Muscle of back (tissue), 11 donors: ENCODE measurements around the gene RGS3. TPM values are rescaled to one million over a fixed set of nuclear protein-coding genes. Genes with fewer than 3 reads are reported as not detected.

Experiments used
- DNase-seq, 3 donors: peaks; one replicate each; pipeline versions ENCODE4 v3.0.0 to v3.0.0-alpha.2; 2013
- polyA plus RNA-seq, 10 donors: library from polyadenylated mRNA; unstranded; fragments of 120-200 nt; gene quantifications; one replicate each; pipeline ENCODE4 v1.2.1, GENCODE V29; 2013; ENCODE audit not compliant: insufficient read length in 10 of 10

Gene RGS3
- polyA plus RNA-seq, 10 donors = 34.8 to 61.2 (median 50.0) TPM

DNA sequence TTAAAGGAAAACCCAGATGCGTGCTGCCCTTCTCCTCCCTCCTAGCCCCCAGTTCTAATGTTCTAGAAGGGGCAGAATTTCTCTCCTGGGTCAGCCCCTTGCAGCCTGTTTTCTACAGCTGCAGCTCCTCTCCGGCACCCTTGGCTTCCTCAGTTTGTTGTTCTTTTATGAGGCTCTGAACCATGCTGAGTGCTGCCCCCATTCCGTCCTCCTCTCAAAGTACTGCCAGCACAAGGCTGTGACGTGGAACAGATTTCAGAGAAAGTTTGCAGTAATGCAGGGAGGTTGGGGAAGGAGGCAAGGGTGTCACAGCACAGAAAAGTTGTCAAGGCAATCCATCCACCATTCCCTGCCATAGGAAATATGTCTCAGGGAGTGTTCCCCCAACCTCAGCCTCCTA lies 63.3 kb downstream of the RGS3 start:
- DNase-seq = no peak

DNA sequence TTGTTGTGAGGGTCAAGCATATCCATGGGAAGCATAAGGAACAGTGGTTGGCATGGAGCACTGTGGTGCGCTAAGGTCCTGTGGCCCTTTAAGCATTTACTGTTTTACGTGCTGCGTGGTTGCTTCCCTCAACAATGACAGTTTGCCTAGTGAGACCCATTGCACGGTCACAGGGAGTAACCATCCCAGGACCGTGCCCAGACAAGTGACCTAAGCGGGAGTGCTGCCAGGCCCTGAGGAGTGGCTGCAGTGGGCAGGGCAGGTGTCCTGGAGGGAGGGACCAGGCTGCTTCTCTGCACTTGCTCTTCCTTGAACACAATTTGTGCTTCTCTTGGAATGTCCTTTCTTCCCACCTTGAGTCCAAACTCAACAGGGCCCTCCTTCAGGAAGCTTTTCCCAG lies 64.6 kb downstream of the RGS3 start:
- DNase-seq = no peak

DNA sequence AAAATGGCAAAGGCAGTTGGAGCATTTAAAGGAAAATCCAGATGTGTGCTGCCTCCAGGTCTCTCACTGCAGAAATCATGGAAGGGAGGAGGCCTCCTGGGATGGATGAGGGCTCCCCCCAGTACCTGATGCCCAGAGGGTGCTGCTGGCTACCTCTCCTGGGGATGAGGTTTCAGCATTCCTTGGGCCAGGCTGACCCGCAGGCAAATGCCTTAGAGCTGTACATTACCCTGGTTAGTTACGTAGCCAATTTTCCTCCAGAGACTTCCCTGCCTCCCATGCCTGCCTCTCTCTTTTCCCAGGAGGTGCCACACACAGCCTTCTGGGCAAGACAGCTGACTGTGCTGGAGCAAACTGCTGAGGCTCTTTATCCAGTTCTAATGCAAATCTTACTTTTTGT lies 65.3 kb downstream of the RGS3 start:
- no peak for DNase-seq

DNA sequence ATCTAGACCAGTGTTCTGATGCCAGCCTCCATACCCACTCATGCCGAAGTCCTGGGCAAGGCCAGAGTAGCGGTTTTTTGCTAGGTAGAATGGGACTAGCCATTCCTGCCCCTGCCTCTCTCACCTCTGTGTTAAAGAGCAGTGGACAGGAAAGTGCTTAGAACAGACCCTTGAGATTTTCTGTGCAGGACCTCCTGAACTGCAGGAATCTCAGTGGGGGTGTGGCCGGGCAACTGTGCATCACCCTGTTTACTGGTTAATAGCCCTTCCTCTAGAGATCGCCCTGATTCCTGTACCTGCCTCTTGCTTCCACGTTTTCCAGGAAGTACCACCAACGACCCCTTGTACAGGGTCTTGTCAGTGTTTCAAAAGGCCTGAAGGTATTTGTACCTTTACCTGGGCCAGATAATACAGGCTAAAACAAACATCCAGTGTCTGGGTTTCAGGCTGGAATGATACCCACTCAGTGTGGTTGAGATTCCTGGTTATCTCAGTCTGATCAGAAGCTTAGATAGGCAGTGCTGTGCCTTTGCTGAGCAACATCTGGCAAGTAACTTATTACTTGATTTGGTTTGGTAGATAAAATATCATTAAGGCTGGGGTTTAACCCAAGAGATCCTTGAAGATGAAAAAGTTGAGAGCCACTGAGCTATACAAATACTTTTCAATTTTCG lies 65.9 kb downstream of the RGS3 start:
- no peak for DNase-seq

DNA sequence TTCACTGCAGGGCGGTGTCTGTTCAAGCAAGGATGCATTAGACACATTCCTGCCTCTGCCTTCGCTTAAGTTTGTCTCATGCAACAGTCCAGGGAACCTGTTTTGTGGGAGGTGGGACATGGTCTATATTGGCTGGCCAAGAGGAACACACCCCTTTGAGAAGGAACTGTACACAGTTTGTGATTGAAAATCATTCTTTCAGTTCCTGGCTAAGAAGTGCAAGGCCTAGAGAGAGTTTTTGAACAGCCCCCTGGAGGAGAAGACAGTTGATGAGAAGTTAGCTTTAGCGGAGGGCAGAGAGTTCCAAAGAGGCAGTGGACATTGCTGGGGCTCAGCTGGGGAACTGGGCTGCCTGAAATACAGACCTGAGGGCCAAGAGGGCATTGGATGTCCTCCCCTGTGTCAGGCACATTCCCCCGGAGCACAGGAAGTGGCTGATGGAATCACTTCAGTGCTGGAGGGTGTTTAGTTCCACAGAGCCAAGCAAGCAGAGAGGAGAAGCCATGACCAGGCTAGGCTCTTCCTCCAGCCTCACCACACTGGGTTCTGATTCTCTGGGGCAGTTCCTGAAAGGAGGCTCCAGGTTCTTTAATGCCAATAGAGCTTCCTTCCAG lies 66.6 kb downstream of the RGS3 start:
- no peak for DNase-seq

DNA sequence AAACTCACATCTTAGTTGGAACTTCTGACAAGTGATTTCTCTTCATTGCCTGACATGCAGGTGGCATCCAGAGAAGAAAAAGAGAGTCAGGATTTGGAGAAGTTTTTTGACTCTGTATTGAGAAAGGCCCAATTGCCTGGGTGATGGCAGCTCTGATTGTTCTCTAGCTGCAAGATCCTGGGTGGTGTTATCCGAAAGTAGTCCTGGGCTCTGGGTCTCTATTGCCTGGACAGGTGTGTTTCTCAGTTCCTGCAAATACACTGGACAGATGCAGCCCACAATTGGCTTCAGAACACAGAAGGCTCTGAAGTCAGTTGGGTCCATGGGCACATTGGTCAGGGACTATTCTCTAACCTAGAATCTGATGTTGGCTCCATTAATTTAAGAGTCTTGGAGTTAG lies 67.4 kb downstream of the RGS3 start:
- no peak for DNase-seq

DNA sequence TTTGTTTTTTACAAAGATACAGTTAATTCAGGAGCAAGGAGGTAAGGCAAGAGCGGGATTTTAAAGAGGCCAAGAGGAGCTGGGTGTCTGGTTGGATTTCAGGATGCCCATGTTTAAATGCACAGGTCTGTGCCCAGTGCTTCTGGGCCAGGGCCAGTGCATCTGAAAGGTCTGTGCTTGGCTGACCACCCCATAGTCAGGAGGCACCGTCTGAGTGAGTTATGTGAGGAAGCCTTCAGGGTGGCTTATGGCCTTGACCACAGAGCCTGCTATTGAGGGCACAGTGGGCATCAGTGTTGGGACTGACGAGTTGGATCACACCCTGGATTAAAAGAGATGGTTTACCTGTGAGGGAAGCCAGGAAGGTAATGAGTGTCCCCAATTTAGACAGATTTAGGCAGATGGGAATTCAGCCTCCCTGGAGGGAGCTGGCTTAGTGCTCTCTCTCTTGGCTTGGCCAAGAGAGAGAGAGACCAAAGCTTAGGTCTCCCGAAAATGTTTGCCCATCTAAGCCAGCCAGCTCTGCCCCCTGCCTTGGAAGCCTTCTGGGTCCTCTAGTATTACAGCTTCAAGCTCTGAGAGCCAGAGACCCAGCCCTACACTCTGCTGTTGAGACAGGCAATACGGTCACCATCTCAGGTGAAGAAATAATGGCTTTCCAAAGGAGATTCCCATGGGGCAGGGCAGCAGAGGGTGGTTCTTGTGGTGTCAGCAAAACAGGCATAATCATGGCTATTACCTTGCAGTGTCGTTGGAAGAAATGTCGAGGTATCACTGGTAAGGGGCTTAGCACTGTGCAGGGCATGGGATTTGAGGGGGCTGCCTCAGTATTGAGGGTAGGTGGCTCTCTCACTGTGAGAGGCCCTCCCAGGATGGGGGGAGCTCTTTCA lies 68.6 kb downstream of the RGS3 start:
- no peak for DNase-seq

DNA sequence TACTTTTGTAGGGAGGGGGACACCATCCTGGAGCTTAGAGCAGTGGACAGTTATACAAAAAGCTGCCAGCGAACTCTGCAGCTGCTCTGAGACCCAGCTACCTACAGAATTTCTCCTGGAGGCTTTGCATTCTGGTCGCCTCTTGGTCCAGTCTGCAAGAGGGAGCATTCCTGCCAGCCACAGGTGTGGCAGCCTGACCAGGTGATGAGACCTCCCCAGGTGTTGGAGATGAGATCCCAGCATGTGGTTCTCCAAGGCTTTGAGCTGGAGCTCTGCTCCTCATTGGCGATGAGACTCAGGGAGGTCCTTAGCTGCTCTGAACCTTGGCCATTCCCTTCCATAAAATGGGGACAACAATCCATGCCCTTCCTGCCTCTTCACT lies 69.3 kb downstream of the RGS3 start:
- DNase-seq = no peak

DNA sequence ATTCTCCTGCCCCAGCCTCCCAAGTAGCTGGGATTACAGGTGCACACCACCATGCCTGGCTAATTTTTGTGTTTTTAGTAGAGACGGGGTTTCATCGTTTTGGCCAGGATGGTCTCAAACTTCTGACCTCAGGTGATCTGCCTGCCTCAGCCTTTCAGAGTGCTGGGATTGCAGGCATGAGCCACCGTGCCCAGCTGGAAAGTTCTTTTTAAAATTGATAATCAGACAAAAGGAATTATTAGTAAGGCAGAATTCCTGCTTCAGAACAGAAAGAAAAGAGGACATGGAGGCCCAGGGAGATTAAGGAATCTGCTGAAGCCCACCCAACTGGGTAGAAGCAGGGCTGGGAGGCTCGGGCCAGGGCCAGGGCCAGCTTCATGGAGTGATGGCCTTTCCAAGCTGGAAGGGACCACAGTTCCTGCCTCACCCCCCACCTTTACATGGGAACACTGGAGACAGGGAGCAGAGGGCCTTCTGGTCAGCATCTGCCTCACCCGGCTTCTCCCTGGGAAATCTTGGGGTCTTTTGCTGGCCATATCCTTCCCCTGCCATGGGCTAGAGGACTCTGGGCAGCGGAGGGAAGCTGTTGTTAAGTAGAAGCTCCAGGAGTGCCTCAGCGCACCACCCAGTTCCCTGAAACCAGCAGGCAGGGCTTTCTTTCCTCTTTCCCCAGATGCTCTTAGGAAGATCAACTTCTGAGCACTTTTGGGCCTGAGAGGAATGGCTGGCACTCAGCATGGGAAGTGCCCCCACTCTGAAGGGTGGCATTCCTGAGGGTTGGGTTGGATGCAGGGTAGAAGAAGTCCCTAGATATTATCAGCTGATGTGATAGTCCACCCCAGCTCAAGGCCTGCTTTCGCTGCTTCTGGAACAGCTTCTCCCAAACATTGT lies 70.1 kb downstream of the RGS3 start:
- no peak for DNase-seq

DNA sequence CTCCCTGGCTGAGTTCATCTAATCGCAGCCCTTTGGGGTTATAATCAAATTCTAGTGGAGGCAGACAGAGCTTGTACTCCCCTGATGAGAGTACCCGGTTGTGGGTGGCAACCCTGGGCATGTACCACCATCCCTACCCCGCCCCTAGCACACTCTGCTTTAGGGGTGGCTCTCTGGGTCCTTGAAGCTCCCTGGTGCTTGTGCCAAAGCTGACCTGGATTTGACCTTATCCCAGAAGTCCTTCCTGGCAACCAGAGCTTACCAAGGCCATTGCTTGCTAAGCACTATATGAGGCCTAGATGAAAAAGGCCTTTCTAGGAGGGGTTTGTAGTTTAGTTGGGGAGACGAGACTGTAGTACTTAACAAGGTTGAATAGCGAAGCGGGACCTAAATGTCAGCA lies 72.2 kb downstream of the RGS3 start:
- DNase-seq = no peak

DNA sequence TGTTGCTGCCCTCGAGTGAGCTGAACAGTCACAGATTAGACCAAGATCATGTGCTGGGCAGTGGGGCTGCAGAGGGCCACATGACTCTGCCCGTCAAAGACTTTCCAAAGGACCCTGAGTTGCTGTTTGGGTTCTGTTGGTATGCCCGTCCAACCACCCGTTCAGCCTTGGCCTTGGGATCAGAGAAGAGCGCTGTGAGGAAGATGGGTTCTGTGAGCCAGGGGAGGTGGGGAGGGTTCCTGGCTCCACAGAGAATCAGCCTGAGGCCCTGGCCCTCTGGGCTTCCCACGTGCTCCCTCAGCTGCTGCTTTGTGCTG lies 72.6 kb downstream of the RGS3 start:
- no peak for DNase-seq

DNA sequence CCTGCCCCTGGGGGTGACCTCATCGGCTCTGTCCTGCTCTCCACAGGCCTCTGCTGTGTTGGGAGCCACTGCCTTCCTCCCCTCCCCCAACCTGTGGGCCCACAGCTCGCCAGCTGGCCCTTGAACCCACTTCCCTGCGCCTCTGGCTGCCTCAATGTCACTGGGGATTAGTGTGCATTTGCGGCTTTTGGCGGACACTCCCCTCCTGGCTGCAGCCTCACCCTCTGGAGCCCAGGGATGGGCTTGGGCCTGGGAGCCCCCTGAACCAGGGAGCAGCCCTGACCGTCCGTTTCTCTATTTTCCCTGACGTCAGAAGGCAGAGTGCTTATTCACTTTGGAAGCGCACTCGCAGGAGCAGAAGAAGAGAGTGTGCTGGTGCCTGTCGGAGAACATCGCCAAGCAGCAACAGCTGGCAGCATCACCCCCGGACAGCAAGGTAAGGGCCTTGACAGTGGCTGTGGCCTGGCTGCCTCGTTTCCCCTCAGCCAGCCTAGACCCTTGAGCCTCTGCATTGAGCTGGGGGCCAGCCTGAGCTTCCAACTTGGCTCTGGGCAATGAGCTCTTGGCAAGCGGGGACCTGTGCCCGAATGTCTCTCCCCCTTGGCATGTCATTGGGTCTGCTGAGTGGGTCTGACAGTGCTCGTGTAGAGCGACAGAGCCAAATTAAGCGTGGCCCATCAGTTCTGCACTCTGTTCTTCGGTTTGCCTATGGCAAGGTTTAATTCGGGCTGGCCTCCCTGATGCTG lies 73.1 kb downstream of the RGS3 start:
- peak in 2 of 3 donors; percentile 48 to 76 for DNase-seq

DNA sequence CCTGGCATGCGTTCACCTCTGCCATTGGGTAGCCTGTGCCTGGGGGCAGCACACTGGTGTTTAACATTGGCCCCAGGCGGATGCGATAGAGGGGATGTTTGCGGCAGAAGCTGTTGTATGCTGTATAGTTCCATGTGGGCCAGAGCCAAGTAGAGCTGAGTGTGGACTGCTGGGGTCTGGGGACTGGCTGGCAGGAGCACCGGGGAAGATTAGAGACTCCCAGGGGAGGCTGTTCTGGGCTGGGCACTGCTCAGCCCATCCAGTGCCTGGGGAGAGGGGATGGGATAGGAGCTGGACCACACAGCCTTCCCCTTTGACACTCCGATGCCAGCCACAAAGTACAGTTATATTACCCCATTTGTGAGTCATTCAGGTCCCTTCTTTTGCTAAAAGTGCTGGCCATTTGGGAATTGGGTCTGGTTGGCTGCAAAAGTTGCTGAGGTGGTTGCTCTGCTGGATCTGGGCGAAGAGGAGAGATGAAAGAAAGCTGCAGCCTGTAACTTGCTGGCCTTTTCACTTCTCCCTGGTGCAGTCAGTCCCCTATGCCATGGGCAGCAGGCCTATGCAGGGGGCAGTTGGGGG lies 73.8 kb downstream of the RGS3 start:
- DNase-seq = no peak

DNA sequence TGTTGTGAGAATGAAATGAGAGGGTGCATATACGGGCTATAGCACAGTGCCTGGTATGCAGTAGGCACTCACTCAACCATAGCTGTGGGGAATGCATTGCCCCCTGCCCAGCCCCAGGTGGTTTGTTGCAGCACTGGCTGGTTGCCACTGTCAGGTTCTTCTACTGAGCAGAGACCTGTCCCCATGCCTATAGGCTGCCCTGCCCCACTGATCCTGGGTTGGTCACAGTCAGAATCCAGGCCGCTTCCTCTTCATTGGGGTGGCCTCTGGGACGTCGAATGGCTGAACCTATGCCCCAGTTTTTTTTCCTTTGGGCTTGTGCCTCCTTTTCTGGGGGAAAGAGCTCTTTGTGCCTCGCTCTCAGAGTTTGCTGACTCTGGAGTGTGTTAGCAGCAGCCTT lies 74.6 kb downstream of the RGS3 start:
- no peak for DNase-seq

DNA sequence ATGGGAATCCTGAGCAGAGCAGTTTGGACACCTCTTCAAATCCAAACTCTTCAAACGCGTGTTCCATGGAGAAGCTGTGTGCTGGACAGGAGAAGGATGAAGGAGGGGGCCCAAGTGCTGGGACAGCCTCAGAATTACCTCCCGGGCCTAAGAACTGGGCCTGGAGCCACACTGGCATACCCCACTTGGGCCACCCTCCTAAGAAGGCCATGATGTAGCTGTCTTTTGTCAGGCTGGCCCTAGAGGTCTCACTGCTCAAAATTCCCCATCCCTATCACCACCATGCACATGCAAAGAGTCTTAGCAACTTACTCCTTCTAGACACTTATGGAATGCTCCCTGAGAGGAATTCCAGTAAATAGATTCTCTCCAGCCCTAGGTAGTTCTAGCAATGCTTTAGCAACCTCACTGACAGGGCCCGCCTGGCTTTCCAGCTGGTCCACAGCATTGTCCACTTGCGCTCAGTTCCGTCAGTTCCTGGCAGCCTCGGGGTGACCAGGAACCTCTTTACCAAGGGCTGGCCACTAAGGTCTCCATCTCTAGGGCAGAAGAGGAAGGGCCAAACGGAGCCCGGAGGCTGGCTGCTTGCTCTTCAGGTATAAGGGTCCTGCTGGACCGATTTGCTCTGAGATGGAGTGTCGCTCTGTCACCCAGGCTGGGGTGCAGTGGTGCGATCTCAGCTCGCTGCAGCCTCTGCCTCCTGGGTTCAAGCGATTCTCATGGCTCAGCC lies 75.3 kb downstream of the RGS3 start:
- DNase-seq = no peak

DNA sequence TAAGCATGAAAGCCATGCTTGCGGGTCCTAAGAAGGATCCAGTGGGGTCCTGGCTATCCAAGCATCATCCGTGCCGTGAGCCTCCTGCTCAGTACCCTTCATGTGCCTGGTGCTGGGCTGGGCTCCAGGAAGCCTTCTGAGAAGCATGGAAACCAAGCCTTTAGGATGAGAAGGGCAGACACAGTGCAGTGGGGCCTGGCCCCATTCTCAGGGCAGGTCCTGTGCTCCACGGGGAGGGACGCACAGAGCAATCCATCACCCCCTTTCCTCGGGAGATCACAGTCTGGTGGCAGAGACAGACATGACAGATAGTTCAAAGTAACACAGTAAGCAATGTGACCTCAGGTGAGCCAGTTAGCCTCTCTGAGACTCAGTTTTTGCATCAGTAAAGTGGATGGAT lies 76.9 kb downstream of the RGS3 start:
- DNase-seq = no peak

DNA sequence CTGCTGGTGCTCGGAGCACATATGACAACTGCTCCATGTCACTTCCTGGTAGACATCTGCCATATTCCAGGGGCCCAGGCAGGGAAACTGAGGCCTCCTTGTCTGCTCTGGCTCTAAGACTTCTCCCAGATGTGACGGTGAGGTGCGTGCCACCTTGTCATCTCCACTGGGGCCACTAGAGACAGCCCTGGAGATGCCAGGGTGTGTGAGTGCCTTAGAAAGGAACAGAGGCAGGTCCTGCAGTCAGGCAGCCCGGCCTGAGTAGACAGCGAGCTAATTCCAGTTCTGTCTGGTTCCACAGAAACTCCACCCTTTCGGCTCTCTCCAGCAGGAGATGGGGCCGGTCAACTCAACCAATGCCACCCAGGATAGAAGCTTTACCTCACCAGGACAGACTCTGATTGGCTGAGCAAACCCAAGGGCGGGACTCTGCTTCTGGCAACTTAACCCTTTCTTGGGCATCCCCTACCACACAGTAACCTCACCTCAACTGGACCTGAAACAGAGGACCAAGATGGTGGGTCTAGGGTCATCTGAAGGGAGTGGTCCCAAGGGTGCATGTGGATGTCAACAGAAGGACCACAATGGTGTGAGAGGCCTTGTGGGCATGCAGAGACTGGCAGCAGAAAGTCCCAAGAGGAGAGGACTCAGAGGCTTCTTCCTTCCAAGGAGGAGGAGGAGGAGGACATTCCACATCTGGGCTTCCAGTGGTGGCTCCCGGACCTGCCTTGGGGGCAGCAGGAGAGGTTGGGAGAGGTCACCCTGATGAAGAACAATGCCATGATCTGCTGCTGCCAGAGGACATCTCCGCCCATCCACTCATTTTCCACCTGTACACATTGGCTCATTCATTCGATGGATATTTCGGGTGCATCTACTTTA lies 77.7 kb downstream of the RGS3 start:
- DNase-seq = peak in 2 of 3 donors; percentile 40 to 77

DNA sequence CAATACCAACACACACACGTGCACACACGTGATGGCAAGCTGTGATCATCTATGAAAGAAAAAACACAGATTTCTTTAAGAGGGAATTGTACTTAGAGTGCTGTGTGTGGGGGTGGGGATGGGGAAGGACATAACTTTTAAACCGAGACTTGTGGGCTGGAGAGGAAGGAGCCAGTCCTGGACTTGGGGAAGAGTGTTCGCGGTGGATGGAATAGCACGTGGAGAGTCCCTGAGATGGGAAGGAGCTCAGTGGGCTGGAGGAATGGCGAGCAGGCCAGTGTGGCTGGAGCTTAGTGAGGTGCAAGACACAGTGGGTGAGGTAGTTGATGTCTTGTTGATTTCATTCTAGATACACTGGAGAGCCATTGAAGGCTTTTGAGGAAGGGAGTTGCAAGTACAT lies 78.5 kb downstream of the RGS3 start:
- DNase-seq = no peak

DNA sequence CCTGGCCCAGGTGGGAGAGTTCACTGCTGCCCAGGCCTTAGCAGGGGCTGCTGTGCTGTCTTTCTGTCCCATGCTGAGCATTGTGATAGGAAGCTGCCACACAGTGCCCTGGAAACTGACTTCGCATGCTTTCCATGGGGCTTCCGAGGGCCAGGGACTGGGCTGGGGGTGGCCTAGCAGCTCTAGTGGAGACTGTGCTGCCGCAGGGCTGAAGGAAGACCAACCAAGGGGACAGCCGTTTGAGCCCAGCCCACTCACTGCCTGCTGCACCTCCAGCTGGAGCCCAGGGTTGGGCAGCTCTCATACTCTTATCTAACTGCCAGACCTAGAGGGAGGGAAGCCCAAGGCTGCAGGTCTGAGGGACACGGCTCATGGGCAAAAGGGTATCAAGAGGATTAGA lies 79.2 kb downstream of the RGS3 start:
- no peak for DNase-seq
